Endothelial cell of umbilical vein (primary cell): ENCODE measurements around the gene SQOR. TPM values are rescaled to one million over a fixed set of nuclear protein-coding genes. Genes with fewer than 3 reads are reported as not detected.

Experiments
- BruUV-seq: library from RNA; stranded (reverse); fragments of 400-500 nt; replicated peaks from 2 replicates; lab custom pipeline; 2021; lab: Mats Ljungman, UMichigan
- CTCF ChIA-PET: fragments of 300-600, 350-600 bp; sonication (Branson Sonifier 250); formaldehyde crosslinking; loops from one replicate; lab custom pipeline; 2021; ENCODE audit warnings: antibody characterized with exemption, inconsistent platforms; lab: Charles Lee
- POLR2A ChIA-PET: fragments of 300-600, 350-600 bp; sonication (Branson Sonifier 250); formaldehyde crosslinking; loops from one replicate; lab custom pipeline; 2021; ENCODE audit warnings: antibody characterized with exemption, inconsistent platforms; lab: Charles Lee
- DNase-seq: peaks from one replicate; pipeline ENCODE4 v3.0.0-alpha.2; 2011; ENCODE audit warnings: low read depth, low spot score
- FAIRE-seq: peaks from 2 replicates; lab custom pipeline; 2011; peaks lifted over from hg19 to GRCh38; lab: Jason Lieb, UNC
- H2AFZ ChIP-seq: 2 replicates; pipeline ENCODE4 v1.6.0; 2012; ENCODE audit warnings: low read depth, low read length, control low read depth, inconsistent platforms
- H3K27ac ChIP-seq: 2 replicates; pipeline ENCODE4 v1.5.1; 2011; ENCODE audit warnings: low read depth, mild to moderate bottlenecking, control low read depth, low read length, moderate library complexity; ENCODE audit not compliant: insufficient read depth
- H3K27me3 ChIP-seq, 2 experiments: 2 replicates each; pipeline versions ENCODE4 v1.6.0 to v1.6.1; 2011; ENCODE audit warnings: low read length in 2 of 2, mixed read lengths in 1 of 2; ENCODE audit not compliant: control insufficient read depth in 2 of 2, insufficient read depth in 2 of 2
- H3K36me3 ChIP-seq, 2 experiments: 2 replicates in 1 of 2; 3 replicates in 1 of 2; pipeline ENCODE4 v1.5.1; 2011; ENCODE audit warnings: low read length in 2 of 2, mild to moderate bottlenecking in 1 of 2, moderate library complexity in 1 of 2; ENCODE audit not compliant: control insufficient read depth in 2 of 2, insufficient read depth in 2 of 2; ENCODE audit errors: extremely low read depth in 1 of 2
- H3K4me1 ChIP-seq: 3 replicates; pipeline ENCODE4 v1.5.1; 2011; ENCODE audit warnings: mild to moderate bottlenecking, low read length; ENCODE audit not compliant: control insufficient read depth, insufficient read depth; ENCODE audit errors: extremely low read depth
- H3K4me2 ChIP-seq: 2 replicates; pipeline ENCODE4 v1.6.1; 2011; ENCODE audit warnings: low read length, control low read depth, mixed read lengths; ENCODE audit not compliant: insufficient read depth
- H3K4me3 ChIP-seq, 3 experiments: fragments of 200-600 bp in 1 of 3; sonication (generic), shearing (Covaris generic) in 1 of 3; replicated peaks in 1 of 3; 2 replicates each; pipeline ENCODE4 v1.5.1; 2011 to 2016; ENCODE audit warnings: control low read depth in 3 of 3, low read length in 3 of 3, mild to moderate bottlenecking in 2 of 3, inconsistent platforms in 1 of 3, low read depth in 1 of 3, moderate library complexity in 1 of 3; ENCODE audit not compliant: insufficient read depth in 1 of 3
- H3K79me2 ChIP-seq: 2 replicates; pipeline ENCODE4 v1.6.0; 2012; ENCODE audit warnings: low read length, inconsistent platforms; ENCODE audit not compliant: control insufficient read depth, insufficient read depth
- H3K9ac ChIP-seq: replicated peaks from 2 replicates; pipeline ENCODE3; 2011; ENCODE audit warnings: low read length, control low read depth; ENCODE audit not compliant: insufficient read depth; ENCODE audit errors: extremely low read depth
- H3K9me1 ChIP-seq: replicated peaks from 3 replicates; pipeline ENCODE4 v1.6.0; 2011; ENCODE audit warnings: mild to moderate bottlenecking, low read length; ENCODE audit not compliant: control insufficient read depth, insufficient read depth; ENCODE audit errors: extremely low read depth
- H3K9me3 ChIP-seq: replicated peaks from 2 replicates; pipeline ENCODE4 v1.5.1; 2012; ENCODE audit warnings: low read length, inconsistent platforms; ENCODE audit not compliant: control insufficient read depth, insufficient read depth
- H4K20me1 ChIP-seq: replicated peaks from 2 replicates; pipeline ENCODE3; 2011; ENCODE audit warnings: mild to moderate bottlenecking, low read length; ENCODE audit not compliant: control insufficient read depth, insufficient read depth; ENCODE audit errors: extremely low read depth
- EZH2 ChIP-seq: IDR thresholded peaks from 2 replicates; pipeline ENCODE4 v1.6.1; 2012; ENCODE audit warnings: borderline replicate concordance, low read depth, mild to moderate bottlenecking, moderate library complexity, low read length, inconsistent platforms; ENCODE audit not compliant: severe bottlenecking
- FOS ChIP-seq: IDR thresholded peaks from 2 replicates; pipeline ENCODE4 v1.6.1; 2011; ENCODE audit warnings: mild to moderate bottlenecking, low read length, moderate library complexity, borderline replicate concordance; ENCODE audit not compliant: insufficient read depth
- GATA2 ChIP-seq: IDR thresholded peaks from 2 replicates; pipeline ENCODE4 v1.7.0; 2011; ENCODE audit warnings: low read depth, mild to moderate bottlenecking, moderate library complexity, mixed read lengths, low read length; ENCODE audit not compliant: insufficient read length, insufficient read depth
- JUN ChIP-seq: IDR thresholded peaks from 2 replicates; pipeline ENCODE4 v1.6.1; 2011; ENCODE audit warnings: borderline replicate concordance, low read depth; ENCODE audit not compliant: insufficient read length, insufficient read depth
- MAX ChIP-seq: IDR thresholded peaks from 2 replicates; pipeline ENCODE4 v1.6.1; 2011; ENCODE audit not compliant: insufficient read depth, insufficient read length
- MYC ChIP-seq: IDR thresholded peaks from one replicate; pipeline ENCODE4 v1.6.1; 2011; ENCODE audit warnings: mild to moderate bottlenecking, low read depth, low read length
- POLR2A ChIP-seq: IDR thresholded peaks from 2 replicates; pipeline ENCODE4 v1.6.1; 2012; ENCODE audit warnings: low read depth, mild to moderate bottlenecking, control low read depth, low read length
- POLR2AphosphoS5 ChIP-seq: IDR thresholded peaks from 2 replicates; pipeline ENCODE4 v1.6.1; 2012; ENCODE audit warnings: low read depth, mild to moderate bottlenecking, control low read depth, low read length, moderate library complexity; ENCODE audit not compliant: insufficient read depth
- dilution Hi-C: fragments of 300-500 bp; cut with MboI; formaldehyde crosslinking; loops from one replicate; pipeline ENCODE4 v1.15.0; 2019; ENCODE audit warnings: low sequenced_read_pairs; ENCODE audit not compliant: extremely low pct_ligation_motif_present
- intact Hi-C: fragments of 100-400 bp; cut with micrococcal nuclease; formaldehyde crosslinking; loops from one replicate; pipeline ENCODE4 v1.10.0; 2022
- polyA plus RNA-seq, 4 experiments: library from polyadenylated mRNA; depleted of rRNA in 3 of 4; stranded (reverse) in 3 of 4; unstranded in 1 of 4; fragments of >200 nt; gene quantifications; 2 replicates each; pipeline versions ENCODE4 v1.2.1 to v1.2.3, GENCODE V29; 2011 to 2012; ENCODE audit warnings: missing spikeins in 1 of 4
- total RNA-seq: library from RNA; stranded (reverse); gene quantifications from 2 replicates; pipeline ENCODE4 v1.2.3, GENCODE V29; 2021
- TF ChIP-seq, protein P1 (sequence below), 2 donors: IDR thresholded peaks; 1 replicate in 1 of 2; 2 replicates in 1 of 2; pipeline ENCODE4 v1.5.1; 2011; ENCODE audit warnings: low read length in 2 of 2, mild to moderate bottlenecking in 2 of 2, moderate library complexity in 2 of 2, control low read depth in 1 of 2, inconsistent platforms in 1 of 2, low read depth in 1 of 2; ENCODE audit not compliant: insufficient read depth in 1 of 2; ENCODE audit errors: extremely low read depth in 1 of 2

Gene SQOR
- total and polyA plus RNA-seq, 2 donors (not counting 3 experiments of a cell fraction or from before 2014, with no cell fraction given), result 12.9 to 17.9 TPM

GRCh38 chr15:45586125-45586524 is 48.7 kb upstream of the SQOR start:
- Histone ChIP-seq H3K4me2 (peak overlapping the region; percentile 82), H2AFZ (no peak overlapping the region), H3K9me3 (no peaks in the 10 kb centered on the region), H3K36me3 (no peaks in the 10 kb centered on the region), H3K79me2 (peaks cover 30% of the 10 kb centered on the region), H3K9ac (no peak overlapping the region), H3K27ac (no peak overlapping the region), H4K20me1 (no peaks in the 10 kb centered on the region), H3K4me1 (peaks cover 23% of the 10 kb centered on the region), H3K9me1 (no peaks in the 10 kb centered on the region), H3K27me3 (peaks cover 2 to 4% of the 10 kb centered on the region in 2 experiments), H3K4me3 (peak overlapping the region in 2 of 3 experiments; percentile 90 to 98)
- dilution Hi-C loops (no loop called here), intact Hi-C loops (loop anchor here (2.0 kb wide), 3 partner anchors 29 to 385 kb away; partner anchors contain the start of gene SQOR)
- FAIRE-seq (no peak), DNase-seq (peak; percentile 13)
- ChIA-PET CTCF (interaction anchor here (1.0 to 6.0 kb wide), 8 partner anchors 10 to 128 kb away, joined by 3 to 47 read pairs (median 7); no protein-coding TSS in a partner anchor), POLR2A (interaction anchor here (1.5 kb wide), 1 partner anchor 11 kb away, joined by 4 read pairs; no protein-coding TSS in a partner anchor)
- BruUV-seq, result no TSS peak
- TF ChIP-seq GATA2, result no peak
- TF ChIP-seq MYC, result no peak
- TF ChIP-seq EZH2, result no peak
- TF ChIP-seq POLR2AphosphoS5, result no peak
- TF ChIP-seq, protein P1, sequence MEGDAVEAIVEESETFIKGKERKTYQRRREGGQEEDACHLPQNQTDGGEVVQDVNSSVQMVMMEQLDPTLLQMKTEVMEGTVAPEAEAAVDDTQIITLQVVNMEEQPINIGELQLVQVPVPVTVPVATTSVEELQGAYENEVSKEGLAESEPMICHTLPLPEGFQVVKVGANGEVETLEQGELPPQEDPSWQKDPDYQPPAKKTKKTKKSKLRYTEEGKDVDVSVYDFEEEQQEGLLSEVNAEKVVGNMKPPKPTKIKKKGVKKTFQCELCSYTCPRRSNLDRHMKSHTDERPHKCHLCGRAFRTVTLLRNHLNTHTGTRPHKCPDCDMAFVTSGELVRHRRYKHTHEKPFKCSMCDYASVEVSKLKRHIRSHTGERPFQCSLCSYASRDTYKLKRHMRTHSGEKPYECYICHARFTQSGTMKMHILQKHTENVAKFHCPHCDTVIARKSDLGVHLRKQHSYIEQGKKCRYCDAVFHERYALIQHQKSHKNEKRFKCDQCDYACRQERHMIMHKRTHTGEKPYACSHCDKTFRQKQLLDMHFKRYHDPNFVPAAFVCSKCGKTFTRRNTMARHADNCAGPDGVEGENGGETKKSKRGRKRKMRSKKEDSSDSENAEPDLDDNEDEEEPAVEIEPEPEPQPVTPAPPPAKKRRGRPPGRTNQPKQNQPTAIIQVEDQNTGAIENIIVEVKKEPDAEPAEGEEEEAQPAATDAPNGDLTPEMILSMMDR (IDR thresholded peaks at IDR 0.05; ENCODE audit: extremely low read depth in 1 of 2, insufficient read depth in 1 of 2, low read depth in 1 of 2, low read length in 2 of 2), result no peak
- TF ChIP-seq POLR2A, result no peak
- no peak for TF ChIP-seq MAX
- TF ChIP-seq FOS, result no peak
- TF ChIP-seq JUN, result no peak
